Measurements from ENCODE around the gene NATD1. TPM values are rescaled to one million over a fixed set of nuclear protein-coding genes. Genes with fewer than 3 reads are reported as not detected.
"Not testable (repeated sequence)": the region's sequence is repeated elsewhere in the genome, so short reads cannot be mapped to it uniquely, and the experiment has no call there.

NATD1 gene
- total RNA-seq, 2 donors from 2014 or later = 16.5 to 26.3 TPM

DNA sequence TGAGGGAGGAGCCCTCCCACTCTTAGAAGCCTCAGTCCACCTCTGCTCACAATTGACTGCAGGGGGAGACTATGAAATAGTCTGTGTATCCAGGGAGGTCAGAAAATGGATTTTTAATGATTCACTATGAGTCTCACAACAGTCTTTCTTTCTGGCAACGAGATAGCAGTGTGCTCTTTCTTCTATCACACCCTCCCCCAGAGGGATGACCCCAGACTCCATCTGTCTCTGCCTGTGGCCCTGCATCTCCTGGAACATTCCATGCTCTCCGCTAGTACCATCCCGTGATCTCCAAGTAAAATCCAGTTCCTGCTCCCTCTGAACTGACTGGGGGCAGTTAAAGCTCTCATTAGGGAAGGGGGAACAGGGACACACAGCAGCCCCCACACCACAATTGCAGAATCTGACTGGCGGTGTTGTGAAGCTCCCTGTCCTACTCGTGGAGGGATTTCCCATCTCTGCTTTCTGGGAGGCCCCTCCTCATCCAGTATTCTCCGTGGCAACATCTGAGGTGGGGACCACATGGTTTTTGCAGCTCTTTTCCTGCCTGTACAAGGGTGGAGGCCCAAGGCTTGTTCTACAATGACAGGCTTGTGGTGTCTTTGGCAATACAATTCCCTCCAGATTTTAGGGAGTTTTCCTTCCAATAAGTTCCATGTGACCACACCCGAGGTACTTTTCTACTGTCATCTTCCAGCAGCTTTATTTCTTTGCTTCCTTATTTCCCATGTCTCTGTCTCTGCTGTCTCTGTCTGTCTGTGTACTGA is 19.4 kb downstream of the NATD1 start:
- Histone ChIP-seq H3K4me1 (replicated peaks) (no peaks in the 10 kb centered on the region), H3K36me3 (no peaks in the 10 kb centered on the region), H3K27ac (no peak overlapping the region), H3K27me3 (replicated peaks; ENCODE audit: insufficient read depth) (no peaks in the 10 kb centered on the region), H3K9me3 (no peaks in the 10 kb centered on the region), H3K4me3 (no peak overlapping the region)
- 70% methylated on average over 7 of the region's 7 CpGs for WGBS
- intact Hi-C loops (cut with DNase I) = no loop called here
- no peak for DNase-seq (ENCODE audit: low spot score)
- no peak for TF ChIP-seq POLR2AphosphoS5 (IDR thresholded peaks at IDR 0.05)
- TF ChIP-seq POLR2A (IDR thresholded peaks at IDR 0.05) = no peak
- TF ChIP-seq CTCF (IDR thresholded peaks at IDR 0.05) = no peak

DNA sequence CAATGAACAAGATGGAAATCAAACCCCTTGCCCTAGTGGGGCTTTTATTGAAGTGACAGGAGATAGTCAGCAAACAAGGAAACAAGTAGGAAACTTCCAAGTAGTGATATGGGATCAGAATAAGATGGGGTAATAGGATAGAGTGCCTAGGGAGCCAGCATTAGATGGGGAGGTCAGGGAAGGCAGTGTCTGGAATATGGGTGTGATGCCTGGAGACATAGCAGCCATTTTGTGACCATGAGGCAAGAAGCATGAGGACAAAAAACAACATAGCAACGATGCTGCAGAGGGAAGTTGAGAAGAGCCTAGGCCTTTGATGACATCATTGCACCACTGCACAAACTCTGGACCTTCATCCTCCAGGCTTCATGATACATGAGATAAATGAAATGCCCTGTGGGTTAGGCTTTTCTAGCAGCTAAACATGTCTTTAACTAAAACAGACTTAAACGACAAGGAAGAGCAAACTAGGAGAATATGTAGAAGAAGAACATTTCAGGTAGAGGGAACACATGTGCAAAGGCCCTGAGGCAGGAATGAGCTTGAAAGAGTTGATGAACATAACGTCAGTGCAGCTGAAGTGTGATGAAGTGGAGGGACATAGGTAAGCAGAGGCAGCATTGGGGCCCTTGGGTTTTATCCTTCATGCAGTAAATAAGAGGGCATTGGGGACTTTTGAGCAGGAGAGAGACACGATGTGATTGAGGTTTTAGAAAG is 21.0 kb downstream of the NATD1 start:
- 99% methylated on average over 4 of the region's 4 CpGs for WGBS
- Histone ChIP-seq H3K36me3 (no peaks in the 10 kb centered on the region), H3K27ac (no peak overlapping the region), H3K27me3 (replicated peaks; ENCODE audit: insufficient read depth) (no peaks in the 10 kb centered on the region), H3K9me3 (no peaks in the 10 kb centered on the region), H3K4me3 (no peak overlapping the region), H3K4me1 (replicated peaks) (no peaks in the 10 kb centered on the region)
- intact Hi-C loops (cut with DNase I) = no loop called here
- no peak for TF ChIP-seq CTCF (IDR thresholded peaks at IDR 0.05)
- no peak for TF ChIP-seq POLR2A (IDR thresholded peaks at IDR 0.05)
- TF ChIP-seq POLR2AphosphoS5 (IDR thresholded peaks at IDR 0.05) = no peak
- no peak for DNase-seq (ENCODE audit: low spot score)

DNA sequence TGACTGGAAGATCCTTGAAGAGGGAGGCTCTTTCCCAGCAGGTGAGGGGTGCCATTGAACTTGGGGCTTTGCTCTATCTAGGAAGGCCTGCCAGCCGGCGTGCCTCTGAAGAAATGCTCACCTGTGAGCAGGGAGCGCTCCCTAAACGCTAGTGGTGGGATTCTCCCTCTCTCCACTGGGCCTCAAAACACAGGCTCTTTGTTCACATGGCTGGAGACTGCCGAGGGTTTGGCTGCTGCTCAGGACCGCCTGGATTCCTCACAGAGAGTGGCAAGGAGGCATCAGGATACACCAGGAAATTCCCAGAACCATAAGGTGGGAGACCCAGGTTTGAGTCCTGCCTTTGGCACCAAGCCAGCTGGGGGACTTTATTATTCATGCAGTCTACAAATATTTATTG is 21.7 kb downstream of the NATD1 start:
- Histone ChIP-seq H3K36me3 (no peaks in the 10 kb centered on the region), H3K27me3 (replicated peaks; ENCODE audit: insufficient read depth) (no peaks in the 10 kb centered on the region), H3K27ac (no peak overlapping the region), H3K4me1 (replicated peaks) (no peaks in the 10 kb centered on the region), H3K4me3 (no peak overlapping the region), H3K9me3 (no peaks in the 10 kb centered on the region)
- intact Hi-C loops (cut with DNase I) = no loop called here
- WGBS = 28% methylated on average over 6 of the region's 6 CpGs
- TF ChIP-seq POLR2AphosphoS5 (IDR thresholded peaks at IDR 0.05) = no peak
- no peak for TF ChIP-seq CTCF (IDR thresholded peaks at IDR 0.05)
- no peak for TF ChIP-seq POLR2A (IDR thresholded peaks at IDR 0.05)
- DNase-seq (ENCODE audit: low spot score) = no peak

GRCh38 chr17:21228845-21229244 is 24.4 kb downstream of the NATD1 start:
- Histone ChIP-seq H3K36me3 (no peaks in the 10 kb centered on the region), H3K9me3 (no peaks in the 10 kb centered on the region), H3K27ac (no peak overlapping the region), H3K4me1 (replicated peaks) (no peaks in the 10 kb centered on the region), H3K4me3 (no peak overlapping the region), H3K27me3 (replicated peaks; ENCODE audit: insufficient read depth) (no peaks in the 10 kb centered on the region)
- intact Hi-C loops (cut with DNase I) = no loop called here
- TF ChIP-seq POLR2A (IDR thresholded peaks at IDR 0.05) (no peak), CTCF (IDR thresholded peaks at IDR 0.05) (no peak)
- 84% methylated on average over 2 of the region's 2 CpGs for WGBS
- no peak for DNase-seq (ENCODE audit: low spot score)

DNA sequence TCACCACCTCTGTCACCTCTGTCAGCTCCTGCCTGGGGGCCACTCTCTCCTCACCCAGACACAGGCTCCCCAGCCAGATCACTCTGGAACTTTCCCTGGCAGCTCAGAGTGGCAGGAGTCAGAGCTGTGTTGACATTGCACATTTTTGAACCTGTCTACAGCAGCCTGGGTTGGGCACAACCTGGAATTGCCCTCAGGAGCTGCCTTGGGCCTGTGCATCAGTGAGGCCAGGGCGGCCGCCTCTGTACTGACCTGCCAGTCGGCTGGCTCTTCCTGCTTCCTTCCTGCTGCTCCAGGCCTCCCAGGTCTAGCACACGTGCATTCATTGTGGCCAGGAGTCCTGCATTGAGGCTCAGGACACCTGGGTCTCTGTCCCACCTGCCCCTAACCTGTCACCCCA is 25.1 kb downstream of the NATD1 start:
- no peaks in the 10 kb centered on the region for H3K36me3 ChIP-seq
- no peak overlapping the region for H3K4me3 ChIP-seq
- H3K27ac ChIP-seq = no peak overlapping the region
- WGBS = 58% methylated on average over 4 of the region's 4 CpGs
- no peaks in the 10 kb centered on the region for H3K9me3 ChIP-seq
- no peaks in the 10 kb centered on the region for H3K27me3 ChIP-seq (replicated peaks; ENCODE audit: insufficient read depth)
- intact Hi-C loops (cut with DNase I) = no loop called here
- TF ChIP-seq POLR2AphosphoS5 (IDR thresholded peaks at IDR 0.05) = no peak
- no peak for TF ChIP-seq POLR2A (IDR thresholded peaks at IDR 0.05)
- no peak for TF ChIP-seq CTCF (IDR thresholded peaks at IDR 0.05)
- DNase-seq (ENCODE audit: low spot score) = no peak
- no peaks in the 10 kb centered on the region for H3K4me1 ChIP-seq (replicated peaks)

DNA sequence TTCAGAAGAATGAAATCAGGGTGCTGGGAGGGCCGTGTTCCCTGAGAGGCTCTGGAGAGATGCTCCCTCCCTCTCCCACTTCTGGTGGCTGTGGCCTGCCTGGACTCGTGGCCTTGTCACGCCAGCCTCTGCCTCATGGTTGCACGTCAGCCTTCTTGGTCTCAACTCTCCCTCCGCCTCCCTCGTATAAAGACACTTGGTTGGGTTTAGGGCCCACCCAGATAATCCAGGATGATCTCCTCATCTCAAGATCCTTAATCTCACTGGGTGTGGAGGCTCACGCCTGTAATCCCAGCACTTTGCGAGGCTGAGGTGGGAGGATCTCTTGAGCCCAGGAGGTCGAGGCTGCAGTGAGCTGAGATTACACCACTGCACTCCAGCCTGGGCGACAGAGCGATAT is 25.9 kb downstream of the NATD1 start:
- H3K27me3 ChIP-seq (replicated peaks; ENCODE audit: insufficient read depth); H3K4me1 ChIP-seq (replicated peaks); DNase-seq (ENCODE audit: low spot score); H3K36me3 ChIP-seq; H3K9me3 ChIP-seq; H3K27ac ChIP-seq; intact Hi-C loops (cut with DNase I); H3K4me3 ChIP-seq: not testable (repeated sequence)
- WGBS = 69% methylated on average over 11 of the region's 11 CpGs
